Muscle layer of colon (tissue), 2 donors: Measurements from ENCODE around the gene CACNA1E.

Experiments used
- H3K27ac ChIP-seq: one replicate; pipeline ENCODE4 v1.7.0; 2013; ENCODE audit warnings: low read depth, mild to moderate bottlenecking, low read length, moderate library complexity
- H3K27me3 ChIP-seq, 2 donors: one replicate each; pipeline ENCODE4 v1.7.0; 2013; ENCODE audit warnings: low read length in 2 of 2, mild to moderate bottlenecking in 2 of 2; ENCODE audit not compliant: insufficient read depth in 2 of 2, control insufficient read depth in 1 of 2
- H3K36me3 ChIP-seq: one replicate; pipeline ENCODE4 v1.7.0; 2013; ENCODE audit warnings: mild to moderate bottlenecking, low read length; ENCODE audit not compliant: insufficient read depth
- H3K4me1 ChIP-seq: one replicate; pipeline ENCODE4 v1.7.0; 2013; ENCODE audit warnings: mild to moderate bottlenecking, low read length; ENCODE audit not compliant: insufficient read depth
- H3K4me3 ChIP-seq, 2 donors: one replicate each; pipeline ENCODE4 v1.7.0; 2013; ENCODE audit warnings: low read length in 2 of 2, low read depth in 1 of 2, mild to moderate bottlenecking in 1 of 2, moderate library complexity in 1 of 2
- H3K9ac ChIP-seq: one replicate; pipeline ENCODE4 v1.7.0; 2013; ENCODE audit warnings: low read length
- H3K9me3 ChIP-seq: one replicate; pipeline ENCODE4 v1.7.0; 2013; ENCODE audit warnings: mild to moderate bottlenecking, low read length
- donor health status: abdominal sarcoma.
- donor health status: Adenocarcinoma of cecum.

Gene CACNA1E

GRCh38 chr1:181592255-181592859 is 109.0 kb downstream of the CACNA1E start:
- Histone ChIP-seq H3K27ac (no peak overlapping the region), H3K36me3 (no peaks in the 10 kb centered on the region), H3K4me3 (no peak overlapping the region), H3K4me1 (no peaks in the 10 kb centered on the region), H3K9ac (no peak overlapping the region), H3K27me3 (no peaks in the 10 kb centered on the region), H3K9me3 (no peaks in the 10 kb centered on the region)

- Histone ChIP-seq H3K27ac (no peak overlapping the region), H3K4me1 (no peaks in the 10 kb centered on the region), H3K9me3 (no peaks in the 10 kb centered on the region), H3K9ac (no peak overlapping the region), H3K4me3 (no peak overlapping the region), H3K36me3 (no peaks in the 10 kb centered on the region), H3K27me3 (no peaks in the 10 kb centered on the region)
Observed at GRCh38 chr1:181593042-181593441, 109.7 kb downstream of the CACNA1E start.

GRCh38 chr1:181594553-181594952 is 111.2 kb downstream of the CACNA1E start:
- Histone ChIP-seq H3K4me1 (no peaks in the 10 kb centered on the region), H3K9me3 (no peaks in the 10 kb centered on the region), H3K36me3 (no peaks in the 10 kb centered on the region), H3K27ac (no peak overlapping the region), H3K4me3 (no peak overlapping the region), H3K27me3 (no peaks in the 10 kb centered on the region), H3K9ac (no peak overlapping the region)

- no peak overlapping the region for H3K9ac ChIP-seq
- H3K27ac ChIP-seq: no peak overlapping the region
- H3K4me3 ChIP-seq: no peak overlapping the region
- H3K4me1 ChIP-seq: no peaks in the 10 kb centered on the region
- no peaks in the 10 kb centered on the region for H3K36me3 ChIP-seq
- H3K27me3 ChIP-seq: no peaks in the 10 kb centered on the region
- H3K9me3 ChIP-seq: no peaks in the 10 kb centered on the region
Observed at GRCh38 chr1:181595234-181595633, 111.9 kb downstream of the CACNA1E start.

- Histone ChIP-seq H3K4me3 (no peak overlapping the region), H3K27ac (no peak overlapping the region), H3K4me1 (no peaks in the 10 kb centered on the region), H3K9me3 (no peaks in the 10 kb centered on the region), H3K36me3 (no peaks in the 10 kb centered on the region), H3K27me3 (no peaks in the 10 kb centered on the region), H3K9ac (no peak overlapping the region)
Observed at GRCh38 chr1:181601186-181601950, 118.1 kb downstream of the CACNA1E start.

GRCh38 chr1:181603735-181604410 is 120.6 kb downstream of the CACNA1E start:
- Histone ChIP-seq H3K9me3 (no peaks in the 10 kb centered on the region), H3K36me3 (no peaks in the 10 kb centered on the region), H3K27ac (no peak overlapping the region), H3K27me3 (no peaks in the 10 kb centered on the region), H3K4me1 (no peaks in the 10 kb centered on the region), H3K9ac (no peak overlapping the region), H3K4me3 (no peak overlapping the region)

GRCh38 chr1:181604482-181605249 is 121.3 kb downstream of the CACNA1E start:
- Histone ChIP-seq H3K27me3 (no peaks in the 10 kb centered on the region), H3K9me3 (no peaks in the 10 kb centered on the region), H3K36me3 (no peaks in the 10 kb centered on the region), H3K4me3 (no peak overlapping the region), H3K27ac (no peak overlapping the region), H3K4me1 (no peaks in the 10 kb centered on the region), H3K9ac (no peak overlapping the region)

- H3K27ac ChIP-seq: no peak overlapping the region
- H3K36me3 ChIP-seq: no peaks in the 10 kb centered on the region
- H3K27me3 ChIP-seq: no peaks in the 10 kb centered on the region
- no peak overlapping the region for H3K4me3 ChIP-seq
- no peak overlapping the region for H3K9ac ChIP-seq
- no peaks in the 10 kb centered on the region for H3K9me3 ChIP-seq
- H3K4me1 ChIP-seq: no peaks in the 10 kb centered on the region
Observed at GRCh38 chr1:181607524-181607923, 124.2 kb downstream of the CACNA1E start.

GRCh38 chr1:181608386-181608785 is 125.1 kb downstream of the CACNA1E start:
- Histone ChIP-seq H3K27ac (no peak overlapping the region), H3K27me3 (no peaks in the 10 kb centered on the region), H3K9ac (no peak overlapping the region), H3K9me3 (no peaks in the 10 kb centered on the region), H3K36me3 (no peaks in the 10 kb centered on the region), H3K4me3 (no peak overlapping the region), H3K4me1 (no peaks in the 10 kb centered on the region)

GRCh38 chr1:181608948-181609347 is 125.6 kb downstream of the CACNA1E start:
- no peak overlapping the region for H3K4me3 ChIP-seq
- no peak overlapping the region for H3K9ac ChIP-seq
- no peaks in the 10 kb centered on the region for H3K27me3 ChIP-seq
- H3K9me3 ChIP-seq: no peaks in the 10 kb centered on the region
- H3K4me1 ChIP-seq: no peaks in the 10 kb centered on the region
- H3K27ac ChIP-seq: no peak overlapping the region
- H3K36me3 ChIP-seq: no peaks in the 10 kb centered on the region

GRCh38 chr1:181612100-181612499 is 128.8 kb downstream of the CACNA1E start:
- no peak overlapping the region for H3K9ac ChIP-seq
- no peaks in the 10 kb centered on the region for H3K4me1 ChIP-seq
- H3K9me3 ChIP-seq: no peaks in the 10 kb centered on the region
- no peak overlapping the region for H3K27ac ChIP-seq
- H3K4me3 ChIP-seq: no peak overlapping the region
- no peaks in the 10 kb centered on the region for H3K36me3 ChIP-seq
- H3K27me3 ChIP-seq: no peaks in the 10 kb centered on the region
